GM19468 (cell line): ENCODE measurements around the gene ARRB1.
"Not testable (repeated sequence)": the region's sequence is repeated elsewhere in the genome, so short reads cannot be mapped to it uniquely, and the experiment has no call there.

Experiments used
- ATAC-seq: cut with Tn5 transposase; IDR thresholded peaks from one replicate; pipeline ENCODE4 v1.9.1; 2021; ENCODE audit warnings: mild to moderate bottlenecking, moderate library complexity, moderate number of reproducible peaks; ENCODE audit not compliant: unreplicated experiment; ENCODE audit errors: extremely low read depth

ARRB1 gene

DNA sequence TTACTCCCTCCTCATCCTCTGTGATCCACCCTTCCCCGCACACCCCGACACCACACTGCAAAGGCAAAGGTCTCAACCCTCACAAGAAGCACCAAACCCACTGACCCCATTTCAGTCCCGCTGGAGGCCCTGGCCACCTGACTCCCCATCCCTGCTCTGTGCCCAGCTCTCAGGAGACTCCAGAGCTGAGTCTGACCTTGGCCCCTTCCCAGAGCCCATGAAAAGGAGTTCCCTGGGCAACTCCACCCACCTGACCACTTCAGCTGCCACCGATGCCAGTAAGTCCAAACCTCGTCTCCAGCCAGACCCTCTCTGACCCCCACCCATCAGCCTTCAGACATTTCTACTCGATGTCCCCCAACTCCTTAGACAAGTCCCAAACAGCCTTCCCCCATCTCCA is 45.5 kb downstream of the ARRB1 start:
- ATAC-seq: no peak

DNA sequence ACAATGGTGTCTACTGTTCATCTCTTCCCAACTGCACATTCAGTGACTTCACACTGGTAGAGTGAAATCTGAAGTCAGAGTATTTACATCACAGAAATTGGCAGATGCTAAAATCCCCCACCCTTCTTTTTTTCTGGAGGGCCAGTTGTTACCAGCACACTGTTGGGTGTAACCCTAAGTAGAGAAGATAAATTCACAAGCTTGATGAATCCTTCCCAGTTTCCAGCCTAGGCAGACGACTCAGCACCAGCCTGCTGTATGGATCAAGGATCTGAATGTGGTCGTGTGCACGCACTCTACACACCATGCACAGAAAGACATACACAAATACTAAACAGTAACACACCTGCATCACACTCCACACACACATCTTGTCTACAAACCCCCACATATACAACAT is 46.0 kb downstream of the ARRB1 start:
- ATAC-seq: no peak

DNA sequence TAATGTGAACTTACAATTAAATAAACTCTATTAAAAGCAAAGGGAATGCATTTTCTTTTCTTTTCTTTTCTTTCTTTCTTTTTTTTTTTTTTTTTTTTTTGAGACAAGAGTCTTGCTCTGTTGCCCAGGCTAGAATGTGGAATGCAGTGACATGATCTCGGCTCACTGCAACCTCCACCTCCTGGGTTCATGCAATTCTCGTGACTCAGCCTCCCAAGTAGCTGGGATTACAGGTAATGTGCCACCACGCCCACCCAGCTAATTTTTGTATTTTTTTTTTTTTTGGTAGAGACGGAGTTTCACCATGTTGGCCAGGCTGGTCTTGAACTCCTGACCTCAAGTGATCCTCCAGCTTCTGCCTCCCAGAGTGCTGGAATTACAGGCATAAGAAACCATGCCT is 46.5 kb downstream of the ARRB1 start:
- not testable (repeated sequence) for ATAC-seq

DNA sequence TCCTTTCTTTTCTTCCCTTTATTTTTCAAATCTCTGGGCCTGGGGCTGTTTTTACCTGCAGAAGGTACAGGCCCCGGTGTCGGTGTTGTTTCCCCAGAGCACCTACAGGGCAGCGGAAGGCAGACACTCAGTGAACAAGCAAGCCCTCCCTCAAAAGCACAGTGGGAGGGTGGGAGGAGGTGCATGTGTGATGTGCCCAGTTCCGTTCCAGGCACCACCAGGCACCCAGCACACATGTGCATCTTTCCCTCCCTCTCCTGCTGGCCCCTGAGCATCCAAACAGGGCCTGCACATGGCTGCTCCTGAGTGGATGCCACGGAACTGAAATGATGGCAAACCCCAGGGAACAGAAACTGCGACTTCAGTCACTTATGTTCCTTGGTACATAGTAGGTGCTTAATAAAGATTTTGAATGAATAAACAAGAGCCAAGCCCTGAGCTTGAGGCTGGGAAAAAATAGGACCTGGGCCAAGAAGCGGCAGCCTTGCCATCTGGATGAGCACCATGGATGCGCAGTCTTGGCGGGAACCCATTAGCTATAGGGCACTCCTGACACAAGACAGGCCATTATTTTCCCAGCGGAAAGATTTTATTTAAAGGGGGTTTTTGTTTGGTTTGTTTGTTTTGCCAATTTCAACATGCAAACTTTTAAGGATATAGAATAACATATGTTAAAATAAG is 47.8 kb downstream of the ARRB1 start:
- no peak for ATAC-seq

DNA sequence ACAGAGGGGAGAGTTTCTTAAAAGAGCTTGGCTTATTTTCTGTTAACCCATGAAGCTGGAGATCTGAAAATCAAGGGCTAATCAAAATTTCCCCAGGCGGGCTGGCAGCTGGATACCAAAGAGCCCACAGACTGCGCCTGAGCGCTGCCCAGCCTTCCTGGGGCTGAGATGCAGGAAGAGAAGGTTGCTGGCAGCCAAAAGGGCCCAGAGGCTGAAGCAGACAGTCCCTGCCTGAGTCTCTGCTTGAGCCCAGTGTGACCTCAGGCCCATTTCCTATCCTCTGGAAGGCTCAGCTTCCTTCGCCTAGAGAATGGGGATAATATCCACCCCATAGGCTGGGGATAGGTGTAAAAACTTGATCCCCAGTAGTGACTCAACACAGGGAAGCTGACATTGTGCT is 49.1 kb downstream of the ARRB1 start:
- ATAC-seq: no peak

DNA sequence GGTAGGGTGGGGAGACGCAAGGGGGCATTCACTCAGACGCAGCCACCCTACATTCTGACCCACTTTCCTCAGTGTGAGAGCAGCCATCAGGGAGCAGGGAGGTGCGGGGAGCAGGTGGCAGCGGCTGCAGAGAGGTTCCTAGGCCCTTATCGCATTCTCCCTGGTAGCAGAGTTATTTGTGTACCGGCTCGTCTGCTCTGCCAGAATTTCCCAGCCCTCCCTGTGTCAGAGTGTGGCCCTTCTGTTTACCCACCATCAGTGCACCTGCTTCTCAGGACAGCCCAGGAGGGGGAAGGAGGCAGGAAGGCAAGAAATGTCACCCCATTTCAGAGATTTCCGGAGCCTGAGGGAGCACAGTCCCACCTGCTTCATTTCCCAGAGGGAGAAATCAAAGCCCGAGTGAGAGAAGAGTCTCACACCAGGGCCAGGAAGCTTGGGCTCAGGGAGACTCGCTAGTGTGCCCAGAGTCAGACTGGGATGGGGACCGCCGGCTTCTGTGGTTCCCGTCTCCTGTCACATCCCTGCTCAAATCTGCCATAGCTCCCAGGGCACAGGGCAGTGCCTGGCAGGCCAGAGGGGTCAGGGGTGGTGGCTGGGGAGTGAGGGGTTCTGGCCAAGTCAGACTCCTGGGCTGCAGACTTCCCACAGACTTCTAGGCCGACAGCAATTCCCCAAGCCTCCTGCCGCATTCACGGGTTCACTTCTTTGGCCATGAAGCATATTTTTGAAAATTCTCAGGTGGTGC is 49.7 kb downstream of the ARRB1 start:
- no peak for ATAC-seq

DNA sequence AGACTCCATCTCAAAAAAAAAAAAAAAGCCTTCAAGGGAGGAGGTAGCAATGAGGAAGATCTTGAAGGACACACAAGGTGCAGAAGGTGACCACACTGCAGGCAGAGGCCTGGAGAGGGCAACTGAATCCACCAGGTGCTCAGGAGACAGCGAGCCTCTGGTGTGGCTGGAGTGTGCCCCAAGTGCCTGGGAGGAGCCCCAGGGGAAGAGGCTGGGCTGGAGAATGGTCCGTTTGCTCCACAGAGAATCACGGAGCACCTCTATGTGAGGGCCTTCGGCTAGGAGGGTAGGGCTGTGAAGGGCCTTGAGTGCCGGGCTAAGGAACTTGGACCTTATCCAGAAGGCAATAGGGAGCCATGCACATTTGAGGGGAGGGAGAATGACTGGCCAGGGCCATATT is 50.3 kb downstream of the ARRB1 start:
- no peak for ATAC-seq

DNA sequence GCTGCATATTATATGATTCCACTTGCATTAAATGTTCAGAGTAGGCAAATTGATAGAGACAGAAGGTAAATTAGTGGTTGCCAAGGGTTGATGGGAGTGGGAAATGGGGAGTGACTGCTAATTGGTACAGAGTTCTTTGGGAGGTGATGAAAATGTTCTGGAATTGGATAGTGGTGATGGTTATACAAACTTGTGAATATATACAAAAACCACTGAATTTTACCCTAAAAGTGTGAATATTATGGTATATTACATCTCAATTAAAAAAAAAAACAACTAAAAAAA is 52.5 kb downstream of the ARRB1 start:
- no peak for ATAC-seq

DNA sequence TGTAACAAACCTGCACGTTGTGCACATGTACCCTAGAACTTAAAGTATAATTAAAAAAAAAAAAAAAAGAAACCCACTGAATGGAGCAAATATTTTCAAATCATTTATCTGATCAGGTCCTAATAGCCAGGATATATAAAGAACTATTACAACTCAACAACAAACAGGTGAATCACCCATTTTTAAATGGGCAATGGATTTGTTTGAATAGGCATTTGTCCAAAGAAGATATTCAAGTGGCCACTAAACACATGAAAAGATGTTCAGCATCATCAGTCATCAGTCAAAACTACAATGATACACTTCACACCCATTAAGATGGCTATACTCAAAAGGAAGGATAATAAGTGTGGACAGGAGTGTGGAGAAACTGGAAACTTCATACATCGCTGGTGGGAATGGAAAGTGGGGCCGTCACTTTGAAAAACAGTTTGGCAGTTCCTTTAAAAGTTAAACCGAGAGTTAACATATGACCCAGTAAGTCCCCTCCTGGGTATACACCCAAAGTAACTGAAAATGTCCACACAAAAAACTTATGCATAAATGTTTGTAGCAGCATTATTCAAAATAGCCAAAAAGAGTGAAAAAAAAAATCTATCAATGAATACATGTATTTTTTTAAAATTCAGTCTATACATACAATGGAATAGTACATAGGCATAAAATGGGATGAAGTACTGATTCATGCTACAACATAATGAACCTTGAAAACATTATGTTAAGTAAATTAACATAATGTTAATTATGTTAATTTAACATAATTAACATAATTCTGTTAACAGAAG is 53.1 kb downstream of the ARRB1 start:
- no peak for ATAC-seq

DNA sequence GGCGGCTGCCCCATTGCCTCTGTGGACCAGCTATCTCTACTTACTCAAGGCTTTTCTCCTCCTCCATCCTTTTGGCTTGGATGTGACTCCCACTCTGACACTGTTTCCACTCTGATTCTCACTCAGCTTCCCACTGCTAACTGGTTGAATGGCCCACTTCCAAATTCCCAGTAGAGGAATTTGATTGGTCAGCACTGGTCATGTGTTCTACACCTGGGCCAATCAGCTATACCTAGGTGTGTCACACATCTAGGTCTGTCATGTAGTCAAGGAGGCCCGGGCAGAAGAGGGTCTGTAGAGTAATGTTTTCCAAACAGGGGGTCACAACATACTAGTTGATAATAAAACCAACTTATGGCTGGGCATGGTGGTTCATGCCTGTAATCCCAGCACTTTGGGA is 57.6 kb downstream of the ARRB1 start:
- no peak for ATAC-seq

DNA sequence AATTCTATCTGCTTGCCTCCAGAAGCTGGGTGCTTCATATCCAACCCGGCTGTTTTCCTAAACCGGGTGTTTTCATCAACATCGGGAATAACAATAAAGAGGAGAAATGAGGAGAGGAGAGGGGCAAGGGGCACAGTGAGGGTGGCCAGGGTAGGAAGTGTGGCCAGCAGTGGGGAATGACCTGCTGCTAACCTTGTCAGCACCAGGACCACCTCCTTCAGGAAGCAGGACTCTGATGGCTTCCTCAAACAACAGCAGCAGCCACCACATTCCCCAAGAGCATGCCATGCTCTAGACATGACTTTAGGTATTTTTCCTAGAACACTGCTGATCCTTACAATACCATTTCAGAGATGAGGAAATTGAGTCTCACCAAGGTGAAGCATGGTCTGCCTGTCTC is 58.5 kb downstream of the ARRB1 start:
- ATAC-seq: no peak

DNA sequence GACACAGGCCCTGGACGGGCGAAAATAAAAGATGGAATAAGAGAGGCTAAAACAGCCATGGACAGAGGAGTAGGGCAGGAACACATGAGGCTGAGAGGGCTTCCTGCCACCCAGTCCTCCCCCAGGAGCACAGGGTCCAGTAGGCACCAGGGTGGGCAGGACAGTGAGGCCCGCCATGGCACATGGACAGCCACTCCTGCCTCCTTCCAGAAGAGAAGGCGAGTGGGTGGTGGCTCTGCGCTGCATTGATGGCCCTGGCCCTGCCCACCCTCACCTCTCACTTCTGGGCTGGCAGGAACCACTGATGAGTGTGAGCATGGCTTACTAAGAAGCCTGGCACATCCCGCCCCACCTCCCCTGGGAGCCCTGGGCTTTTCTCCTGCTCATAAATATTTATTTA is 59.7 kb downstream of the ARRB1 start:
- no peak for ATAC-seq

DNA sequence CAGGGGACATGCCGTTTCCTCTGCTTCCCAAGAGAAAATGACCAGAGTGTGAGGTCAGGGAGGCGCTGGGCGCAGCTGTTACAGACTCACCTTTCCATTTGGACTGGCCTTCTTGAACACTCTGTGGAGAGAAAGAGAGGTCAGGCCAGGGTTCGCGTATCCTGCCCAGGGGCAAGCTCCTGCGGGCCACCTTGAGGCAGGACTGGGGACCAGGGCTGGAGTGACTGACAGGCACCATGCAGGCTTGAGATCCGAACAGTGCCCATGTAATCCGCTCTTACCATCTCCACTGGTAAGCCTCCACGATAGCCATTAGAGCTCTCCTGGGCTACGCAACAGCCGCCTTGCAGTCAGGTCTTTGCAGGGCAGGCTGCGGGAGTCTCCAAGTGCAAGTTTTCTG is 61.5 kb downstream of the ARRB1 start:
- ATAC-seq: no peak

DNA sequence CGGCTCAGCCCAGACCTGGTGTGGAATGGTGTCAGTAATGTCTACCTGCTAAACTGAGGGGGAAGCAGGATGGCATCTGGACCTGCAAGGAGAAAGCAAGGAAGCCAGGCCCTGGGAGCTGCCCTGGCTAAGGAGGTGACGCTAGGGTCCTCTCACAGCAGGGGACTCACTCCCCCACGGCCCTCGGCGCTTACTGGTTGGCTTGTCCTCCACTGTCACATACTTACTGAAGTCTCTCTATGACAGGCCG is 62.0 kb downstream of the ARRB1 start:
- no peak for ATAC-seq

DNA sequence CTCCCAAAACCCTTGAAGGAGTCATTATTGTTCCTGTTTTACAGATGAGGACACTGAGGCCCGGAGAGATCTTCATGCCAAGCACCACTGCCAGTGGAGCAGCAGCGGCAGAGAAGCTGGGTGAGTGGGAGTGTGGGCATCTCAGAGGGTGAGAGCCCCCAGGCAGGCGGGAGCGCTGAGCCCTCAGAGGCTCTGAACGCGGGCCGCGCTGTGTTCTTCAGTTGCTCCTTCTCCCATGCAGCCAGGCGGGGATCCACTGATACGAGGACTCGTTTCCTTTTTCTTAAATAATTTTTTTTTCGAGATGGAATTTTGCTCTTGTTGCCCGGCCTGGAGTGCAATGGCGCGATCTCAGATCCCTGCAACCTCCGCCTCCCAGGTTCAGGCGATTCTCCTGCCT is 63.9 kb downstream of the ARRB1 start:
- no peak for ATAC-seq

DNA sequence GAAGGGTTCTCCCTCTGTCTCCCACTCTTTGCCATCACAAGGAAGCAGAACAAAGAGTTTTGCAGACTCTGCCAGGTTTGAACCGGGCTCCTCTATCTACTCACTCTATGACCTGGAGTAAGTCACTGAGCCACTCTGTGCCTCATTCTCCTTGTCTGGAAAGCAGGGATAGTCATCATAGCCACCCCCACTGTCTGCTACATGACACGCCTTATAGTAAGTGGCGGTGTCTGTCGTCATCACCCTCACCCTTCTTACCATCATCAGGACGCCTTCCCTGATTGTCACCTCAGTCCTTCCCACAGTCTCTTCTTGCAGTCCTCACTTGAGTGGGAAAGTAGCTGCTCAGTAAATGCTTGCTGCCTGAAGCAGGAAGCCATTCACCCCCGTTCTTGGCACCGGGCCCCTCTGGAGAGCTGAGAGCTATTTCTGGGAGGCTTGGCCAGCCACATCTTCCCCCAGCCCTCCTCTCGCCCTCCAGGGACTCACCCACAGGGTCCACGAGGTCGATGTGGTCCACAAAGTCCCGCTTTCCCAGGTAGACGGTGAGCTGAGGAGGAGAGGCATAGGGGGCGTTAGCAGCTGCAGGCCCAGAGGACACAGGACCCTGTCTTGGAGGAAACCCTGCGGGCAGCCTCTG is 64.5 kb downstream of the ARRB1 start:
- ATAC-seq: no peak

DNA sequence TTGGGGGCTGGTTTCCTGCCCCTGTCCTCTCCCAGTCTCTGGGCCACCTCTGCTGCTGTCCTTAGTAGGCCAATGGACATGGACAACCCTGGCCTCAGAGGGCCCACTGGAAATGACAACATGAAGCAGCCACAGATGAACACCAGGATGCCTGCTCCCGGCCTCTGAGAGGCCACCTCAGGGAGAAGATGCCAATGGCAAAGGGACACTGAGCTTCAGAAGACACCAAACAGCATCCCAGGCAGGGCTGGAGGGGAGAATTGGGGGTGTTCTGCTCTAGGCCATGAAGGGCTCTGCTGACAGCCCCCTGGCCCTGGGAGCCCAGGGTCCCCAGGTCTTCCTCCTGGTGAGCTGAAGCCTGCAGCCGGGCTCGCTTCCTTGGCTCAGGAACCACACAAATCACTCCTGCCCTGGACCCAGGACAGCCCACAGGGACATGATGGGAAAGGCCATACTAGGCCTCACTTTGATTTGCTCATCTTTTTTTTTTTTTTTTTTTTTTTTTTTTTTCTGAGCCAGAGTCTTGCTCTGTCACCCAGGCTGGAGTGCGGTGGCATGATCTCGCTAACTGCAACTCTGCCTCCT is 65.6 kb downstream of the ARRB1 start:
- no peak for ATAC-seq

DNA sequence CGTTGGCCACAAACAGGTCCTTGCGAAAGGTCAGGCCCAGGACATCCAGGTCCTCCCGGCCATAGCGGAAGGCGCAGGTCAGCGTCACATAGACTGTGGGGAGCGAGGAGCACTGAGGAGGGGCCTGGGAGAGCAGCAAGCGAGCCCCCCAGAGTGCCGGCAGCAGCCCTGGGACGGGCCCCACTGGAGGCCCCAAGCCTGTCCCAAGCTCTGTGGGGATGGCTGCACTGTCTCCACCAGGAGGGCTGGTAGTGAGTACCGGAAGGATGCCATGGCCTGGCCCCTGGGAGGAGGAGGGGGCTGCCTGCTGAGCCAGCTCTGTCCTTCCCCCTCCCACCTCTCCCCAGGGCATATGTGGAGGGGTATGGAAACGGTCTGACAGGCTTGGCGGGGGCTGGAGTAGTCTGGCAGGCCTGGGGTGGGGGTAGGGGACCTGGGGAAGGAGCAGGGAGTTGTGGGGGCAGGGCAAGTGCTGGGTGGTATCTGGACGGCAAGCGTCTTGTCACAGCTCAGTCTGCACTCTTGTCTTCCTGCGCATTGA is 68.0 kb downstream of the ARRB1 start:
- ATAC-seq: no peak

DNA sequence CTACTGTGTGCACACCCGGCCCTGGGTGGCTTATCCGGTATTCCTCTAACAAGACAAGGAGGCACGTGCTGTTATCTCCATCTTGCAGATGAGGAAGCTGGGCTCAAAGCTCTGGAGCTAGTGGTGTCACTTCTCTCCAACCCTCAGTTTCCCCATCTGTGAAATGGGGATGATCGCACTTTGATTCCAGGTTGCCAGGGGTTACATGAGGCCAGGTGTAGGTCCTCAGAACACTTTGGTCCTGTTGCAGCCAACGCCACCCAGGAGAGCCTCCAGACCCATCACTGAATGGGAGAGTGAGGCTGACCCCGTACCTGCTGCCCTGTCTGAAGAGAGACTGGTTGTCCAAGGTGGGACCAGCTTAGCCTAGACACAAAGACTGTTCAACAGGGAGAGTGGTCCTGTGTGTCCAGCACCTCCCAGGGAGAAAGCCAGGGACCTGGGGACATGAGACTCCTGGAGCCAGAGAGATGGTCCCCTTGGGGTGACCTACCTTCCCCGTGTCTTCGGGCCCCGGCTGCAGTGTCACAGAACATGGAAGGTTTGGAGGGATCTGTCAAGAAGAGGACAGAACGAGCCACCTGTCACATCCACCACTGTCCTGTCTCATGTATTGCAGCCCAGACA is 69.9 kb downstream of the ARRB1 start:
- ATAC-seq: no peak

DNA sequence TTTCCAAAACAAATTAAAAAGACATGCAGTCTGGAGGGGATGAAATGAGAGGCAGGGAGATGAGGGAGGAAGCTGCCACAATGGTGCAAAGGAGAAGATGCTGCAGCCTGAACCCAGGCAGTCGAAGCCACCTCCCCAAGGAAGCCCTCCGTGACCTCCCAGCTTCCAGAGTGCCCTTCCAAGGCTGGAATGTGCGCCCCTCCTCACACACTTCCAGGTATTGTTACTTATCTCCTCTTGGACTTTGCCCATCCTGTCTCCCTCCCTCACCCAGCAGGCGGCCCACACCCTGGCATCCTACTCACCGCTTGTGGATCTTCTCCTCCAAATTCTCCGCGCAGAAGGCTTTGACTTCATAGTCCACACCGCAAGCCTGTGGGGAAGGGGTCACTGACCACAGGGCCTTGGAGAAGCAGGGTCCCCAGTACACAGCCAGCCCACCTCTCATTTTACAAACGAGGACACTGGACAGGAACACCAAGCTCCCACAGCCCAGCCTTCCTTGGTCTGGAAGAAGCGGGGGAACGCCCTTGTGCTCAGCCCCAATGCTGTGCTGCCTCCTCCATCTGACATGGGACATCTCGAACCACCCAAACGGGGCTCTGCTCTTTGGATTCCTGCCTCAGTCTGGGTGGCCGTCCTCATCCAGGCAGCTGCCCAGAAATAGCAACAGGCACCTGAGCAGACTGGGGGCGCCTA is 70.5 kb downstream of the ARRB1 start:
- ATAC-seq: no peak
